Activated CD8-positive, alpha-beta memory T cell treated with anti-CD3 and anti-CD28 coated beads, Interleukin-2, amount 50 U/mL, for 48 hours (primary cell): ENCODE results near the gene RPL3.
"Not testable (repeated sequence)": the region's sequence is repeated elsewhere in the genome, so short reads cannot be mapped to it uniquely, and the experiment has no call there.

Experiments used
- DNase-seq: peaks from one replicate; pipeline ENCODE4 v3.0.0-alpha.2; 2020

Gene RPL3

DNA sequence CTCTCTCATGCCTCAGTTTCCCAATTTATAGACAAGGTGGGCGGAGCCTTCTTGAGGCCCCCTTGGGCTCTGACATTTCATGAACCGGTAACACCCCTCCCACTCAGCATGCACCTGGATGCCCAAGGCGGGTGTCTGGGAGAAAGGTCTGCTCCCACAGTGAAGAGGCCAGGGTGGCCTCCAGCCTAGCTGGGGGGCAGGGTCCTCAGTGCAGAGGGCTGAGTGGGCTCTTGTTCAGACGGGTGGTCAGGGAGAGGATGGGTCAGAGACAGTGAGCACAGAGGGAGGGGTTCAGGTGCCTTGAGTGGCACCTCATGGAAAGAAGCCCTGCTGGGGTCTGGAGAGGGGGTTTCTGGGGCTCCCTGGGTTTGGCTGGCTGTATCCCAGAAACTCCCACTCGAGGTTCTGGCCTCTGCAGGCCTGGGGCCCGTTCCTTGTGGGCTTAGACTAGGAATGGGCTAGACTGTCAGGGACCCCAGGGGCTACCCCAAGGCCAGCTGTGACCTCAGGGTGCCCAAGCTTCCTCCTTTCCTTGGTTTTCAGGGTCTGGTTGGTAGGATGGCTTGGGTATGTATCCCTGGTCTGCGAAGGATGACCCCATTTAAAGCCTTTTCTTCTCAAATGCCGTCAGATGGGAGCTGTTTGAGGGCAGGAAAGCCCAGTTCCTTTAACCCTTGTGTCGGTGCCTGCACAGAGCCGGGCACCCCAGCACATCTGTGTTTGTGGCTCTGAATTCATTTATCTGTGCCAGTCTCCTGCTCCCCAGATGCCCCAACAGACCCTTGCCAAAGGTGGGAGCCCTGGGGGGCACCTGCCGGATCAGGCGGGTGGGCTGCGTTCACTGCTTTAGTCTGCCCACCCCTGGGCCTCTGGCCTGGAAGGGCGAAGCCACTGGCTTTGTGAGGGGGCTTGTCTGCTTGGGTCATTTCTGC is 31.6 kb upstream of the RPL3 start:
- no peak for DNase-seq

- DNase-seq, result peak; percentile 58
These were observed 30.7 kb upstream of the RPL3 start, which contains the start of gene SYNGR1 for GRCh38 chr22:39349967-39350726. Gene SYNGR1 (plus strand): TSS chr22:39349991. CDS start chr22:39350011, 20 bp downstream.

DNA sequence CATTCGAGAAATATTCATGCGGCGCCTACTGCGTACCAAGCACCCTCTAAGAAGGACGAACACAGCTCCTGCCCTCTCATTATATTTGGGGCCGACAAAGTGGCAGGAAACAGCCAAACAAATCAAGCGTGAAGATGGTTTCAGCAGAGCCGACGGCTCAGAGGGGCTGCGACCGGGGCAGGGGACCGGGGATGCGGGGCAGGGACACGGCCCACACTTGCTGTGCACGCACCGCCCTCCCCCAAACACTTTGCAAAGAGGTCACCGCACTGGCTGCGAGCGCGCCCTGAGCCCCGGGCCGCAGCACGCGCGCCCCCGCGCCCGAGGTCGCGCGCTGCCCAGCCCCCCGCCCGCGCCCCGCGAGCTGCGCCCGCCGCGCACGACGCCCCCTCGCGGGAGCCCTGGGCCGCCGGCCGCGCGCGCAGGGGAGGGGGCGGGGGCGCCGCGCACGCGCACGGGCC is 30.1 kb upstream of the RPL3 start:
- DNase-seq, result peak; percentile 66

- peak; percentile 56 for DNase-seq
These were observed 29.6 kb upstream of the RPL3 start for GRCh38 chr22:39348909-39349505.

DNA sequence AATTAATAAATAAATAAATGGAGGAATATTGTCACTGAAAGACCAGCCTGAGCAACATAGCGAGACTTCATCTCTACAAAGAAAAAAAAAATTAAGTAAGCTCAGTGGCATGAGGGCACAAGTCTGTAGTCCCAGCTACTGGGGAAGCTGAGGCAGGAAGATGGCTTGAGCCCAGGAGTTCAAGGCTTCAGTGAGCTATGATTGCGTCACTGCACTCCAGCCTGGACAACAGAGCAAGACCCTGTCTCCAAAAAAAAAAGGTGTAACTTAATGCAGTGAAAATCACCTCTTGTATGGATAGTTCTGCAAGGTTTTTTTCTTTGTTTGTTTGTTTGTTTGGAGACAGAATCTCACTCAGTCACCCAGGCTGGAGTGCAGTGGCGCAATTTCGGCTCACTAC is 25.8 kb upstream of the RPL3 start:
- no peak for DNase-seq

GRCh38 chr22:39344046-39344390 is 24.6 kb upstream of the RPL3 start:
- DNase-seq, result no peak

DNA sequence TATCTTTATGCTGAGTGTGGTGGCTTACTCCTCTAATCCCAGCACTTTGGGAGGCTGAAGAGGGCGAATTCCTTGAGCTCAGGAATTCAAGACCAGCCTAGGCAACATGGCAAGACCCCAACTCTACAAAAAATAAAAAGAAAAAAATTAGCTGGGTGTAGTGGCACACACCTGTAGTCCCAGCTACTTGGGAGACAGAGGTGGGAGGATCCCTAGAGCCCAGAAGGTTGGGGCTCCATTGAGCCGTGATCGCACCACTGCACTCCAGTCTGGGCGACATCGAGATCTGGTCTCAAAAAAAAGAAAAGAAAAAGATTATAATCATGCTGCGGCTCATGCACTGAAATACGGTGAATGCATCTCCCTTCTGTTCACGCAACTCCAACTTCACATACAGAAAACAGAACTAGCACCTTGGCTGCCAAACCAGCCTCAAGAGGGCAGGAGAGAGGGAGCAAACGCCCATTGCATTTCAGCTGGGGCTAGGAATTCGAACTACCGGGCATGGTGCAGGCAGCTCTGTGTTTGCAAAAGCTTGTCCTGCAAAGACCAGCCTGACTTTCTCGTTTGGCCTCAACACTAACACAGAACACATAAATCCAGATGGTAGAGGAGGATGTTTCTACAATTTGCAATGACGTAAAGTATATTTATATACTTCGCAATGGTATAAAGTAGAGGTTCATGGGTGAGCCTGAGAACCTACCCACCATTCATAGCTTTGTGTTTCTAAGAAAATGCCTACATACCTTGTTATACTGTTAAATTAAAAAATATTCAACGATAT is 24.0 kb upstream of the RPL3 start:
- DNase-seq, result peak; percentile 61

DNA sequence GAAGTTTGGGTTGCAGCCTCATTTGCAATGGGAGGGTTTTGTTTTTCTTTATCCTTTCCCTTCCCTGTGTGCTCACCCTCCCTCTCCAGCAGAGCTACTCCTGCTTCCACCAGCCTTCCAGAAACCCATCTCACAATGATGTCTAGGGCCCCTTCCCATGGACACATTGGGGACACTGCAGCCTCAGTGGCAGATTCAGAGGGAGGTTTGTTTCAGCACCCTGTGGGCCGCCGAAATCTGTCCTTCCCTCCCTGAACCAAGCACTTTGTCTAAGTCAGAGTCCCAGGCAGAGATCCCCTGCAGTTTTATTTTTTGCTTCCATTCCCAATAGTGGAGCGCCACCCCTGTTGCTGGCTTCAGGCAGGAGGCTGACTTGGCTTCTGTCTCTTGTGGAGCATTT is 21.8 kb upstream of the RPL3 start:
- DNase-seq, result no peak

- DNase-seq, result not testable (repeated sequence)
These were observed 20.4 kb upstream of the RPL3 start for GRCh38 chr22:39339775-39340174.

DNA sequence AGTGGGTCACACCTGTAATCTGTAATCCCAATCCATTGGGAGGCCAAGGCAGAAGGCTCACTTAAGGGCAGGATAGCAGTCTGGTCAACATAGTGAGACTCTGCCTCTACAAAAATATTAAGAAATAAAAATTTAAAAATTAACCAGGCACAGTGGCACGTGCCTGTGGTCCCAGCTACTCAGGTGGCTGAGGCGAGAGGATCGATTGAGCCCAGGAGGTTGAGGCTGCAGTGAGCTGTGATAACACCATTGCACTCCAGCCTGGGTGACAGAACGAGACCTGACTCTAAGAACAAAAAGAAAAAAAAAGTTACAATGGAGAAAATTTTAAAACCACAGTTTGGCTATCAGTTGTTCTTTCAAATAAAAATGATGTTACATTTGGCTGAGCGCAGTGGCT is 17.0 kb upstream of the RPL3 start:
- no peak for DNase-seq

GRCh38 chr22:39332441-39333064 is 13.1 kb upstream of the RPL3 start:
- no peak for DNase-seq

GRCh38 chr22:39330553-39330952 is 11.1 kb upstream of the RPL3 start:
- not testable (repeated sequence) for DNase-seq

- DNase-seq, result no peak
These were observed 8.8 kb upstream of the RPL3 start for GRCh38 chr22:39327995-39328754.

DNA sequence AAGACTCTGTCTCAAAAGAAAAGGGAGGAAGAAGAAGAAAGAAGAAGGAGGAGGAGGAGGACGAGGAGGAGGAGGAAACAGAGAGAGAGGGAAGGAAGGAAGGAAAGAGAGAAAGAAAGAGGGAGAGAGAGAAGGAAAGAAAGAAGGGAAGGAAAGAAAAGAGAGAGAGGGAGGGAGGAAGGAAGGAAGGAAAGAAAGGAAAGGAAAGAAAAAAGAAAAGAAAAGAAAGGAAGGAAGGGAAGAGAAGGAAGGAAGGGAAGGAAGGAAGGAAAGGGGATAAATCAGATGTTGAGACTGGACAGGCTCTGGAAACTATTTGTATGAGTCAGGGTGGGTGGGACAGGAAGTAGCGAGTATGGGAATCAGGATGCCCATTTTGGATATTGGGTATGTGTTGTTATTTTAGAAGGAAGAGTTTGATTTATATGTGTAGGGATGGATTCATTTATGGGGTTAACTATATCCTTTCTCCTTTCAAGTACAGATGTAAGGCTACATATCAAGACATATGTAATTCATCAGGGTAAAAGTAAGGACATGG is 6.0 kb upstream of the RPL3 start:
- DNase-seq, result no peak

DNA sequence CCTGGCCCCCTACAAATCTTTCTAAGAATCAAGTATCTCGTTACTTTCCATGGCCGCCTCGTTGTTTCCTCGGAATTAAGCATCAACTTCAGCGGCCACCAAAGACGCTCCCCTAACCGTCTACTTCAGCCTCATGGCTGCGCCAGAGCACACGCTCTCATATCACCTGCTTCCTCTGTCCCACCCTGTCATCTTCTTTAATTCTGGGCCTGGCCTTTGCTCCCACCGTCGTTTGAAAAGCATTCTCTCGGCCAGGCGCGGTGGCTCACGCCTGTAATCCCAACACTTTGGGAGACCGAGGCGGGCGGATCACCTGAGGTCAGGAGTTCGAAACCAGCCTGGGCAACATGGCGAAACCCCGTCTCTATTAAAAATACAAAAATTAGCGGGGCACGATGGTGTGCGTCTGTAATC is 1.2 kb upstream of the RPL3 start:
- not testable (repeated sequence) for DNase-seq

DNA sequence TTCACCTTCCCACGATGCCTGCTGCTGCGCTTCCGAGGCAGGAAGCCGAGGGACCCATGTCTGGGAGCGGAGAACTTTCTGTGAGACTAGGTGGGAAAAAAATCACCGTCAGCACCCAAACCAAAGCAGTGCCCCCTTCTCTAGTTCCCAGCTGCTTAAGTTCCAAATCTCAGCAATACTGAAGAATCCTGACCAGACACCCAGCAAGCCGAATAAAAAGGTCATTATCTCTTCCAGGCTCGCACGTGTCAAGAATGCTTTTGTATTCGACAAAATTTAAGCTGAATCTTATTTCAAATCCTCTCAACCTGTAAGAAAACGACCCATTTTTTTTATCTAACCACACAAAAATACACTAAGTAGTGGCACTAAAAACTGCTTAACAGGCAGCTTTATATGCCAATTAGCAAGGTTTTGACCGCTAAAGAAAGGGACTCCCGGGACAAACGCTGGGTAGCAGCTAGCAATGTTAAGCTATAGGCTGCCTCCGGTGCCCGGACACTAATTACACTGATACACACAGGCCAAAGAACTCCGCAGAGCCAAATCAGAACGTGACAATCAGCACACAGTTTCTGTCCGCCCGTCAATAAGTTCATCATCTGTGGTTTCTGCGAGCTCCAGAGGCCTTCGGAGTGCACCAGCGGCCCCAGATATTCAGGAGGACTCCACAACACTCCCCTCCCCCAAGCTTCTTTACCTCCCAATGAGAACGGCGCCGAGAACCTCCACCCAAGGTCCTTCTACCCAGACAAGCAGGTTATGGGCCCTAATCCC is 728 bp downstream of the RPL3 start:
- peak; percentile 78 for DNase-seq

- DNase-seq, result no peak
These were observed 1.5 kb downstream of the RPL3 start for GRCh38 chr22:39317775-39318506.

DNA sequence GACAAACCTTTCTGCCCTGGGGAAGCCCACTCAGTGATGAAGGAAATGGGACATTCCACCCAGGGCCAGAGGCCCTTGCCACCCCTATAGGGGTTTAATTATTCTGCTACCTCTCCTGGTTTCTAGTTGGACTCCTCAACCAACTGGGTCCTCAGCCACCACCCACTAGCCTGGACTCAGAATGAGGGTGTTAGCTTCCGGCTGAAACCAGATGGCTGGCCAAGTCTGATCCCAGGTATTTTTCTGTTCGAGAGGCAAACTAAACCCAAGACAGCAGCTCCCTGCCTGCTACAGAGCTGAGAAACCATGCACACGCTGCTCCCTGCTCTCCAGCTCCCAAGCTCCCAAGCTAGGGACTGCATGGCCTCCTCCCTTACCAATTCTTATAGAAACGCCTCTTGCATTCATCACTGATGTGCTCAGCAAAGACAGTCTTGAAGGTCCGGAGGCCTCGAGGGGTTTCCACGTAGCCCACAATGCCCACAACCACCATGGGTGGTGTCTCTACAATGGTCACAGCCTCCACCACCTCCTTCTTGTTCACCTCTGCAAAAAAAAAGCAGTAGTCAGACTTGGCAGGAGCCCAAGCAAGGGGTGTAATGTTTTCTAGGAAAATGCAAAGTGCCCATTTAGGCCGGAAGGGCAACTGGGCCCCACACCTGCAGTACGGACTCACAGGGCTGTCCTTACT is 2.2 kb downstream of the RPL3 start:
- DNase-seq, result peak; percentile 72
